Right ventricle myocardium superior (tissue), 1 donor: ENCODE data around the gene MROH2B. TPM values are rescaled to one million over a fixed set of nuclear protein-coding genes. Genes with fewer than 3 reads are reported as not detected.
A peak's percentile ranks its signal among the peaks of the same experiment; 100 is the strongest.
"Not testable (repeated sequence)": the region's sequence is repeated elsewhere in the genome, so short reads cannot be mapped to it uniquely, and the experiment has no call there.

ENCODE experiments used
- ATAC-seq: fragments of 200-7000 bp; cut with Tn5 transposase; one replicate; pipeline ENCODE4 v1.9.1; 2020; ENCODE audit warnings: mild to moderate bottlenecking; ENCODE audit not compliant: poor library complexity
- DNase-seq: peaks from one replicate; pipeline ENCODE4 v3.0.0-alpha.2; 2020
- intact Hi-C: fragments of 100-400 bp; cut with DNase I; formaldehyde crosslinking; loops from one replicate; pipeline ENCODE4 v1.11.2; 2022
- total RNA-seq: library from RNA; stranded (reverse); fragmentation: NEBNext Ultra II Directional; extraction: Animal tissue kit (Norgen Biotek cat#: 25700); gene quantifications from one replicate; pipeline ENCODE4 v1.2.1, GENCODE V29; 2021
- donor health status: DM: no; HTN: yes; CAD: no; lungs with severe emphysema.

The MROH2B gene
- total RNA-seq, 1 donor from 2014 or later, result not detected

GRCh38 chr5:41048986-41049385, 22.2 kb downstream of the MROH2B start:
- DNase-seq, result no peak
- peak; percentile 34 for ATAC-seq
- intact Hi-C loops, result no loop called here

GRCh38 chr5:41043109-41043747, 27.9 kb downstream of the MROH2B start:
- intact Hi-C loops, result no loop called here
- no peak for DNase-seq
- no peak for ATAC-seq

GRCh38 chr5:41032973-41033372, 38.2 kb downstream of the MROH2B start:
- ATAC-seq, result no peak
- DNase-seq, result no peak
- intact Hi-C loops, result no loop called here

GRCh38 chr5:41022600-41022999, 48.5 kb downstream of the MROH2B start:
- intact Hi-C loops, DNase-seq, ATAC-seq: not testable (repeated sequence)

- no peak for ATAC-seq
- intact Hi-C loops, result no loop called here
- no peak for DNase-seq
These were observed 58.8 kb downstream of the MROH2B start for GRCh38 chr5:41012318-41012717.

- no peak for ATAC-seq
- intact Hi-C loops, result no loop called here
- DNase-seq, result no peak
These were observed 60.6 kb downstream of the MROH2B start for GRCh38 chr5:41010572-41010971.

GRCh38 chr5:41009232-41009631, 61.9 kb downstream of the MROH2B start:
- intact Hi-C loops, result no loop called here
- DNase-seq, result no peak
- ATAC-seq, result peak; percentile 57

GRCh38 chr5:41004931-41005330, 66.2 kb downstream of the MROH2B start:
- no peak for ATAC-seq
- DNase-seq, result no peak
- intact Hi-C loops, result no loop called here

GRCh38 chr5:41003670-41004376, 67.3 kb downstream of the MROH2B start:
- ATAC-seq, result no peak
- DNase-seq, result no peak
- intact Hi-C loops, result no loop called here

- intact Hi-C loops, result no loop called here
- DNase-seq, result no peak
- ATAC-seq, result no peak
These were observed 71.2 kb downstream of the MROH2B start for GRCh38 chr5:40999966-41000365.

- intact Hi-C loops, result no loop called here
- ATAC-seq, result no peak
- DNase-seq, result no peak
These were observed 72.0 kb downstream of the MROH2B start for GRCh38 chr5:40999142-40999541.

- intact Hi-C loops, result no loop called here
- DNase-seq (no peak), ATAC-seq (no peak)
These were observed 75.1 kb downstream of the MROH2B start for GRCh38 chr5:40995801-40996586.

- ATAC-seq, result no peak
- intact Hi-C loops, result no loop called here
- no peak for DNase-seq
These were observed 79.1 kb downstream of the MROH2B start for GRCh38 chr5:40991981-40992559.

- intact Hi-C loops, result no loop called here
- ATAC-seq (peak; percentile 86), DNase-seq (peak; percentile 49)
These were observed 79.8 kb downstream of the MROH2B start for GRCh38 chr5:40991168-40991980.

GRCh38 chr5:40988746-40989510, 82.2 kb downstream of the MROH2B start:
- ATAC-seq, result no peak
- intact Hi-C loops, result no loop called here

GRCh38 chr5:40987349-40987748, 83.8 kb downstream of the MROH2B start:
- intact Hi-C loops, result no loop called here
- DNase-seq (no peak), ATAC-seq (no peak)

More at GRCh38 chr5:40988746-40989510, 82.2 kb downstream of the MROH2B start:
- no peak for DNase-seq

GRCh38 chr5:40986666-40987065, 84.5 kb downstream of the MROH2B start:
- no peak for ATAC-seq
- DNase-seq, result no peak
- intact Hi-C loops, result no loop called here

- intact Hi-C loops, result no loop called here
- no peak for ATAC-seq
- DNase-seq, result no peak
These were observed 85.6 kb downstream of the MROH2B start for GRCh38 chr5:40985501-40985900.
